Peyer's patch (tissue), 4 donors: ENCODE data around the gene DHX34. TPM values are rescaled to one million over a fixed set of nuclear protein-coding genes. Genes with fewer than 3 reads are reported as not detected.

Source experiments
- DNase-seq, 3 donors: peaks; one replicate each; pipeline ENCODE4 v3.0.0-alpha.2; 2017 to 2019
- H3K27ac ChIP-seq, 4 donors: fragments of 200-600 bp; sonication (generic); one replicate each; pipeline ENCODE4 v1.5.1; 2016 to 2019
- H3K27me3 ChIP-seq, 2 donors: fragments of 200-600 bp; sonication (generic); one replicate each; pipeline ENCODE4 v1.5.1; 2019
- H3K36me3 ChIP-seq, 3 donors: fragments of 200-600 bp; sonication (generic); one replicate each; pipeline ENCODE4 v1.5.1; 2016 to 2019
- H3K4me1 ChIP-seq, 4 donors: fragments of 200-600 bp; sonication (generic); one replicate each; pipeline ENCODE4 v1.5.1; 2016 to 2019
- H3K4me3 ChIP-seq, 4 donors: fragments of 200-600 bp; sonication (generic); 1 replicate in 3 of 4; 2 replicates in 1 of 4; pipeline ENCODE4 v1.5.1; 2016 to 2019; ENCODE audit warnings: mild to moderate bottlenecking in 1 of 4
- H3K9me3 ChIP-seq, 4 donors: fragments of 200-600 bp; sonication (generic); one replicate each; pipeline ENCODE4 v1.5.1; 2016 to 2019; ENCODE audit warnings: mild to moderate bottlenecking in 1 of 4
- CTCF ChIP-seq, 6 experiments: fragments of 450-650 bp in 4 of 6; fragments of 200-600 bp in 2 of 6; sonication (generic) in 1 of 6; IDR thresholded peaks; one replicate each; pipeline ENCODE4 v1.5.1; 2017 to 2019; ENCODE audit warnings: antibody characterized with exemption in 6 of 6, mild to moderate bottlenecking in 3 of 6, moderate library complexity in 1 of 6
- POLR2A ChIP-seq, 2 donors: fragments of 450-650 bp; IDR thresholded peaks; one replicate each; pipeline ENCODE4 v1.5.1; 2017; ENCODE audit warnings: antibody characterized with exemption in 2 of 2, mild to moderate bottlenecking in 2 of 2, moderate library complexity in 2 of 2
- total RNA-seq, 4 donors: library from RNA; depleted of rRNA; stranded (reverse); fragments of >200 nt; gene quantifications; one replicate each; pipeline ENCODE4 v1.1.0, GENCODE V29; 2016

The DHX34 gene
- total RNA-seq, 4 donors from 2014 or later: 13.1 to 51.2 (median 30.0) TPM

- H3K27ac ChIP-seq: no peak overlapping the region
- TF ChIP-seq POLR2A (IDR thresholded peaks at IDR 0.05): no peak
- TF ChIP-seq CTCF (IDR thresholded peaks at IDR 0.05): no peak
- no peaks in the 10 kb centered on the region for H3K36me3 ChIP-seq
- H3K4me3 ChIP-seq: no peak overlapping the region
- H3K9me3 ChIP-seq: no peaks in the 10 kb centered on the region
- DNase-seq: no peak
- peaks cover 0 to 40% of the 10 kb centered on the region in 2 donors for H3K27me3 ChIP-seq
- peaks cover 0 to 6% (median 1%) of the 10 kb centered on the region in 4 donors for H3K4me1 ChIP-seq
Observed at GRCh38 chr19:47419789-47420188, 70.7 kb downstream of the DHX34 start.

GRCh38 chr19:47421244-47421786, 72.2 kb downstream of the DHX34 start:
- H3K27me3 ChIP-seq: peaks cover 0 to 38% of the 10 kb centered on the region in 2 donors
- H3K27ac ChIP-seq: no peak overlapping the region
- no peak for TF ChIP-seq CTCF (IDR thresholded peaks at IDR 0.05)
- no peak for TF ChIP-seq POLR2A (IDR thresholded peaks at IDR 0.05)
- H3K4me1 ChIP-seq: peaks cover 0 to 6% (median 1%) of the 10 kb centered on the region in 4 donors
- DNase-seq: no peak
- H3K36me3 ChIP-seq: no peaks in the 10 kb centered on the region
- no peak overlapping the region for H3K4me3 ChIP-seq
- no peaks in the 10 kb centered on the region for H3K9me3 ChIP-seq

GRCh38 chr19:47421844-47422395, 72.8 kb downstream of the DHX34 start:
- no peak for DNase-seq
- H3K27ac ChIP-seq: no peak overlapping the region
- H3K36me3 ChIP-seq: no peaks in the 10 kb centered on the region
- TF ChIP-seq CTCF (IDR thresholded peaks at IDR 0.05): no peak
- no peak for TF ChIP-seq POLR2A (IDR thresholded peaks at IDR 0.05)
- H3K4me1 ChIP-seq: peaks cover 0 to 6% (median 1%) of the 10 kb centered on the region in 4 donors
- H3K27me3 ChIP-seq: peaks cover 0 to 36% of the 10 kb centered on the region in 2 donors
- H3K9me3 ChIP-seq: no peaks in the 10 kb centered on the region
- no peak overlapping the region for H3K4me3 ChIP-seq

GRCh38 chr19:47422417-47423163, 73.5 kb downstream of the DHX34 start:
- peaks cover 0 to 31% of the 10 kb centered on the region in 2 donors for H3K27me3 ChIP-seq
- no peak overlapping the region for H3K27ac ChIP-seq
- DNase-seq: no peak
- no peak for TF ChIP-seq POLR2A (IDR thresholded peaks at IDR 0.05)
- no peak for TF ChIP-seq CTCF (IDR thresholded peaks at IDR 0.05)
- no peak overlapping the region for H3K4me3 ChIP-seq
- H3K4me1 ChIP-seq: peaks cover 0 to 8% (median 3%) of the 10 kb centered on the region in 4 donors
- no peaks in the 10 kb centered on the region for H3K36me3 ChIP-seq
- H3K9me3 ChIP-seq: no peaks in the 10 kb centered on the region

- no peak for DNase-seq
- no peaks in the 10 kb centered on the region for H3K9me3 ChIP-seq
- TF ChIP-seq POLR2A (IDR thresholded peaks at IDR 0.05) (no peak), CTCF (IDR thresholded peaks at IDR 0.05) (no peak)
- no peak overlapping the region for H3K4me3 ChIP-seq
- no peaks in the 10 kb centered on the region for H3K36me3 ChIP-seq
- H3K27me3 ChIP-seq: peaks cover 0 to 31% of the 10 kb centered on the region in 2 donors
- peaks cover 0 to 14% (median 4%) of the 10 kb centered on the region in 4 donors for H3K4me1 ChIP-seq
- no peak overlapping the region for H3K27ac ChIP-seq
Observed at GRCh38 chr19:47423203-47423882, 74.2 kb downstream of the DHX34 start.
